ENCODE data around the gene SLC5A7.

SLC5A7 gene

DNA sequence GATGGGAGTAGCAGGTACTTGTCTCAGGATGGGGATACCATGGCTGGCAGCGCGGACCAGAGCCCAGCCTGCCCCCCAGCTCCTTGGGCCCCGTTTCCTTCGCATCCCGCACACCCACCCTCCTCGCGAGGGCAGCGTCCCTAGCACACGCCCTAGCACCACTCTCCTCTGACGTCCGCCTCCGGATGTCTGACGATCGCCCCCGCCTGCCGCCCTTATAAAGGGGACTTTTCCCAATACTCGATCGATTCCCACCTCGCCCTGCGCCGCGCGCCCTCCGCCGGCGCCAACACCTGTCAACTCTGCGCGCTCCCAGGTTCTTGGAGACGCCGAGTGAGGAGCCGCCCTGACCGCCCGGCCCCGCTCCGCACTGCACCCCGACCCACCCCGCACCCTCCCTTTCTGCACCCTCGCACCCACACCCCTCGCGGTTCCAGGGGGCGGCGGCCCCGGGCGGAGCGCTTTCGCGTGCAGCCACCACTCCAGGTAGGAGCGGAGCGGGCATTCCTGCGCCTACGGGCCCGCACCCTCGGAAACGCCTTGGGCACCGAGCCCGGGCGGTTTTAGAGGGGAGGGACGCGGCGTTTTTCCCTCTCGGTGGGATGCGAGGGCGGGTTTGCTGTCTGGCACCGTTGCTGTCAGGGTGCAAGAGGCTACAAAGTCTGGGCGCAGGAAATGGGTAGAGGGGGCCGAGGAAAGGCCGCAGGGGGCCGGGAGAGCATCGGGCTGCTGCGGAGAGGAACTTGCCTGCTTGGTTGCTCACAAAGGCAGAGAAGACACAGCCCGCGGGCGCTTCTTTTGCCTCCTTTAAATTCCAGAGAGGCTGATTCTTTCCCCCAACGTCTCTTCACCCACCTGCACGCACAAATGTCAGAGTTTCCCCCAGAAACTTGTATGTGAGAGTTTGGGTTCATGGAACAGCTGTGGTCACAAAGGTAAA lies at the start of gene SLC5A7:
Gene SLC5A7, plus strand, starts transcription at position 247 of the 940 bp plus-strand sequence. CDS start 1,632 bp downstream, outside the sequence.
- no peak for DNase-seq (ENCODE audit: low read depth in 2 of 2, low spot score in 1 of 2)

GRCh38 chr2:107961395-107961794 lies 24.9 kb upstream of the SLC5A7 start:
- no peak for DNase-seq (ENCODE audit: low read depth in 2 of 2, low spot score in 1 of 2)

DNA sequence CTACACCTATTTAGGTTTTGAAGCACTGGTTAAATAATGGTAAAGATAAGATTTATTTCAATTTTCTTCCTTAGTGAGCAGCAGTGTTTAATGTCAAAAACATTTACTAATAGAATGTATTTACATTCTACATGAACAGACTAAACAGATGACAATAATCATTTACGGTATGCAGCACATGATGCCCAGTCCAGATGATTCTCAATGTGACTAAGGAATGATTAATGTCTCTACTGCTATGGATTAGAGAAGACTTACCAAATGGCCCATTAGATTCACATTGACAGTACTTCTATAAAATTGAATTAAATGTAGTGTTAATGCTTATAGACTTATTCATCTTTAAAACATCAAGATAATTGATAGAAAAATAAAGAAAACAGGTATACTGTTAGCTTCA lies 22.1 kb upstream of the SLC5A7 start:
- no peak for DNase-seq (ENCODE audit: low read depth in 2 of 2, low spot score in 1 of 2)

GRCh38 chr2:107984707-107985106 lies 1.6 kb upstream of the SLC5A7 start:
- DNase-seq (ENCODE audit: low read depth in 2 of 2, low spot score in 1 of 2) = no peak

DNA sequence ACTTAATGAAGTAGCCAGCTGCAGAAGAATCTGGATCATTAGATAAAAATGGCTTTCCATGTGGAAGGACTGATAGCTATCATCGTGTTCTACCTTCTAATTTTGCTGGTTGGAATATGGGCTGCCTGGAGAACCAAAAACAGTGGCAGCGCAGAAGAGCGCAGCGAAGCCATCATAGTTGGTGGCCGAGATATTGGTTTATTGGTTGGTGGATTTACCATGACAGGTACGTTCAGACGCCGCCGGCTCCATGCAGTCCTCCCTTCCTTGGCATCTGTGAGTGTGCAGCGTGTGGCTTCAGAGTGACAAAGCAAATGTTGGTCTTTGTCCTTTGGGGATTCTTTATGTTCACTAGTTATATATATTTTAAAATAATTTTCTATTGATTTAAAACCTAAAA lies 1.8 kb downstream of the SLC5A7 start:
- no peak for DNase-seq (ENCODE audit: low read depth in 2 of 2, low spot score in 1 of 2)

DNA sequence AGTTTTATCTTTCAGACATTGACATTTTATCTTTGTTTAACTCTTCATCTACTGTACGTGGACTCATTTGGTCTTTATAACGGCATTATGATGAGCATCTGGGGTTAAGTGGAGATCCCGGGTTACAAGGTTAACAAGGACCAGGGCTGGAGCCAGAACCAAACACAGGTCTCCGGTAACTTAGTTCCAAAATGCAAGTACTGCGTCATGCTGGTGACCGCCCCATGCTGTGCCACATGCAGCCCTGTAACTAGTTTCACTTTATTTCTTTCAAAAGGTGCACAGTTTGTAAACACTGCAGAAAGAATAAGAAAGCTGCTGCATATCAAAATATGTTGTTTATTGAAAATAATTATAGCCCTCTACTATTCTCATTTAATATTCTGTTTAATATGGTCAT lies 3.1 kb downstream of the SLC5A7 start:
- DNase-seq (ENCODE audit: low read depth in 2 of 2, low spot score in 1 of 2) = no peak

GRCh38 chr2:107990718-107991117 lies 4.4 kb downstream of the SLC5A7 start:
- DNase-seq (ENCODE audit: low read depth in 2 of 2, low spot score in 1 of 2) = no peak

GRCh38 chr2:107992069-107992468 lies 5.7 kb downstream of the SLC5A7 start:
- DNase-seq (ENCODE audit: low read depth in 2 of 2, low spot score in 1 of 2) = no peak

- DNase-seq (ENCODE audit: low read depth in 2 of 2, low spot score in 1 of 2) = no peak
Observed at GRCh38 chr2:107999158-107999557, 12.8 kb downstream of the SLC5A7 start.

- DNase-seq (ENCODE audit: low read depth in 2 of 2, low spot score in 1 of 2) = no peak
Observed at GRCh38 chr2:108010912-108011591, 24.7 kb downstream of the SLC5A7 start.

GRCh38 chr2:108013305-108013704 lies 27.0 kb downstream of the SLC5A7 start:
- DNase-seq (ENCODE audit: low read depth in 2 of 2, low spot score in 1 of 2) = no peak

DNA sequence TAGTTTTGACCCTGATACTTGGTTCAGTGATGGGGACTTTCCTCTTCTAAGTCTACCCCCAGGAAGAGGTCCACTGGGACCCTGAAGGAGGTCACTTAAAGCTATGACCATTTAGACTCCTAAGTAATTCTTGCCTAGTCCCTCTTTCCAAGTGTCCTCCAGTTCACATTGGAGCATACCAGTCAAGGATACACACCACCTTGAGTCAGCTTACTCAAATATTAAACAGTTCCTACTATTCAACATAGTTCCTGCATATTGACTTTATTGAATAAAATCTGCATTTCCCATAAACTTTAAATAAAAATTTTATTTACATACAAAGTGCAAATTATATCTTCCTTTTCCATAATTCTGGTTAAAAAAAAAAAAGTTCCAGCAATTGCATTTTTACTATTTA lies 36.3 kb downstream of the SLC5A7 start:
- DNase-seq (ENCODE audit: low read depth in 2 of 2, low spot score in 1 of 2) = no peak

GRCh38 chr2:108023776-108024175 lies 37.5 kb downstream of the SLC5A7 start:
- DNase-seq (ENCODE audit: low read depth in 2 of 2, low spot score in 1 of 2) = no peak

- DNase-seq (ENCODE audit: low read depth in 2 of 2, low spot score in 1 of 2) = no peak
Observed at GRCh38 chr2:108026092-108026794, 39.9 kb downstream of the SLC5A7 start.

GRCh38 chr2:108029496-108029895 lies 43.2 kb downstream of the SLC5A7 start:
- no peak for DNase-seq (ENCODE audit: low read depth in 2 of 2, low spot score in 1 of 2)

DNA sequence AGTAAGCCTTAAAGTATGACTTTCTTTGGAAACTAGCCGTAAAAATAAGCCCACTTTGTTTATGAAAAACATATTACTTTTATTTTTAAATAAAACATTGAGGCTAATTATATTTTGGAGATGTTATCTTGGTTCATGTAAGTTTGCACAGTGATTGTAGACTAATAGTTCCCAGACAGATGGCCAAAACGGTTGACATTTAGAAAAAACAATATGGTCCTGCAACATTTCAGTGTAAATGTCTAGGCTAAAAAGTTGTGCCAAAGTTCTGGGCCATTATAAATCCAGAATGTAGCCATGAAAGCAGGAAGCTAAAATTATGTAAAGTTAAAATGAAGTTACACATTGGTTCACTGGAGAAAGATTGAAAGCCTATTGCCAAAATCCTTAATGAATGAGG lies 43.6 kb downstream of the SLC5A7 start:
- no peak for DNase-seq (ENCODE audit: low read depth in 2 of 2, low spot score in 1 of 2)

DNA sequence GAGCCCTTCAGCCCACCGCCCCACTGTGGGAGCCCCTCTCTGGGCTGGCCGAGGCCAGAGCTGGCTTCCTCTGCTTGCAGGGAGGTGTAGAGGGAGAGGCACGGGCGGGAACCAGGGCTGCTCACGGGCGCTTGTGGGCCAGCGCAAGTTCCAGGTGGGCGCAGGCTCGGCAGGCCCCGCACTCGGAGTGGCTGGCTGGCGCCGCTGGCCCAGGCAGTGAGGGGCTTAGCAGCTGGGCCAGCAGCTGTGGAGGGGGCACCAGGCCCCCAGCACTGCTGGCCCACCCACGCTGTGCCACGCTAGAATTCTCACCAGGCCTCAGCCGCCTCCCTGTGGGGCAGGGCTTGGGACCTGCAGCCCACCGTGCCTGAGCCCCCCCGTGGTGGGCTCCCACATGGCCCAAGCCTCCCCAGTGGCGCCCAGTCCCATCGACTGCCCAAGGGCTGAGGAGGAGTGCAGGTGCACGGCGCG lies 45.2 kb downstream of the SLC5A7 start:
- DNase-seq (ENCODE audit: low read depth in 2 of 2, low spot score in 1 of 2) = no peak

DNA sequence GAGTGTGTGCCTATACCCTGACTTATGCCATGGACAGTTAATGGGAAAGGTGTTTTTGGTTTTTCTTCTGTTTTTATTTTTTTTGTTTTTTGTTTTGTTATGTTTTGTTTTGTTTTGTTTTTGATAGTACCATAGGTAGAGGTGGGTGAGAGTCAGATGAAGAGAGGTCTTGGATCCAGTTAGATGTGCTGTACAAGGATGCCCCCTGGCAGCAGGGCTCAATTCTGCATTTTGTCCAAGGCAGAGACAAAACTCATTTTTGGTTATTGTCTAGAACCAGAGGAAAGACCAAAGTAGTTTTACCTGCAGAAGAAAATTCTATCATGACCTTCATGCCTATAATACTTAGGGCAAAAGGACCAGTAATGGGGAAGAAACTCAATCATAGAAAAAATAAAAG lies 48.5 kb downstream of the SLC5A7 start:
- no peak for DNase-seq (ENCODE audit: low read depth in 2 of 2, low spot score in 1 of 2)

- DNase-seq (ENCODE audit: low read depth in 2 of 2, low spot score in 1 of 2) = no peak
Observed at GRCh38 chr2:108048752-108049151, 62.4 kb downstream of the SLC5A7 start.

DNA sequence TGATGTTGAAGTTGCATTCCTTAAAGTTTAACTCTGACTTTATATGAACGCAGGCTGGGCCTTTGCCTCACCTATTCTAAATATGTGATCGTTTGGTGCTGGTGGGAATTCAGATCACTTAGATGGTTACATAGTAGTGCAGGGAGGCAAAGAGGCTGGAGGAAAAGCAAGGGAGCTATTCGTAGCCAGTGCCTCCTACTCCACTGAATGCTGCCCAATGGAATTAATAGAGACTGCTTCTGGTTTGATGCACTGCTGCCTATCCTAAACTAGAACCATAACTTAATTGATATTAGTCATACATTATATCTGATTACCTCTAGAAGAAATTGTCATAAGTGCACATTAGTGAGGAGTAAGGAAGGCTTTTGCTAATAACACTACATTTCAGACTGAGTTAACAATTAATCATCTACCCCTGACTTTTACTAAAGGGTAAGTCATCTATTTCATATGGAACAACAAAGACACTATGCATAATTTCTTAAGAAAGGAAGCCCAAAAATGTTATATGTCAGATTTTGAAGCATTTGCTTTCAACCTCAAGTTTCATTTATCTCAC lies 72.3 kb downstream of the SLC5A7 start:
- DNase-seq (ENCODE audit: low read depth in 2 of 2, low spot score in 1 of 2) = no peak

GRCh38 chr2:108061439-108062042 lies 75.2 kb downstream of the SLC5A7 start:
- DNase-seq (ENCODE audit: low read depth in 2 of 2, low spot score in 1 of 2) = no peak
